Measurements from ENCODE around the gene KEL. TPM values are rescaled to one million over a fixed set of nuclear protein-coding genes. Genes with fewer than 3 reads are reported as not detected.
A peak's percentile ranks its signal among the peaks of the same experiment; 100 is the strongest.

KEL gene
- total RNA-seq, result 0.12 TPM in 1 of 2 replicates, not detected in the other

DNA sequence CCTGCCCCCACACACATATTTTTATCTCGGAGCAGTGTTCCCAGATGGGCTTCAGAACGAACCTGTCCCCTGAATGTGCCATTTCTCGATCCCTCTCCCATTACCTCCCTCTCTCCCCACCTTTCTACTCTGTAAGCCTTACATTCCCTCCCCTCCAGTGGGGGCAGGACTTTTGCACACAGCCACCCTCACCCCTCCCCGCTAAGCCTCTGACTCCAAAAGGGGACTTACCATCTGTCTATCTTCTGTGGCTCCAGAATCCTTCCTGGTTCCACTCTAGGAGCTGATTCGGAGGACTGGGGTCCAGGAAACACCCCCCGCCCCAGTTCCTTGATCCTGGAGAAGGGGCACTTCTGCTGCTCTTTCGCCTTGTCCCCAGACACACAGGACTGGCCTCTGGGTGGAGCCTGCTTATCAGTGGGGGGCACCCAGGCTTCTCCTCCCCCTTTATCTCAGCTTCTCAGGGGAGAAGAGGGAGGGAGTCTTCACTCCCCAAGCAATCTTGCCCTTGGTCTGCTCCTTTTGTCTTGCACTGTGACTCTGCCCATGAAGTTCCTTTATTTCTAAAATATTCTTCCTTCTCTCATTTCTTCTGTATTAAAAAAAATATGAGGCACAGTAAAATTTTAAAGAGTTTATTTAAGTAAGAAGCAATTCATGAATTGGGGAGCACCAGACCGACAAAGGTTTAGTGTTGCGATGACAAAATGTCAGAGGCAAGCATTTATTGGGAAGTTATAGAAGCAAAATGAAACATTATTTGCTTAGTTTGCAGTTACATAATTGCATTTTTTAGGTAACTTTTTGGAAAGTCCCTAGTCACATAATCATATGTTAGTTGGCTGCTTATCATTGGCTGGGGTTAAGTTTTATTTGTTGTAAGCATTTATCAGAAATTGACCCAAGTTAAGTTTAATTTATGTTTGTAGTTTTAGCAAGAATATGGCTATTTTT lies at the start of gene KEL:
Gene KEL, minus strand, starts transcription at position 391 of the 954 bp plus-strand sequence. Its CDS starts 157 bp downstream, at position 234.
- no peak for TF ChIP-seq CTCF (conservative IDR thresholded peaks at IDR 0.05; ENCODE audit: low read depth, low read length)
- DNase-seq (ENCODE audit: low read depth), result no peak
- no peak within 1 kb of the TSS for H3K4me3 ChIP-seq (ENCODE audit: low read depth, low read length)

- TF ChIP-seq CTCF (conservative IDR thresholded peaks at IDR 0.05; ENCODE audit: low read depth, low read length), result peak; percentile 97
- DNase-seq (ENCODE audit: low read depth), result no peak
- no peak overlapping the region for H3K4me3 ChIP-seq (ENCODE audit: low read depth, low read length)
Observed at GRCh38 chr7:143008007-143008901, 46.1 kb upstream of the KEL start.

- DNase-seq (ENCODE audit: low read depth), result no peak
- H3K4me3 ChIP-seq (ENCODE audit: low read depth, low read length), result no peak overlapping the region
- TF ChIP-seq CTCF (conservative IDR thresholded peaks at IDR 0.05; ENCODE audit: low read depth, low read length), result no peak
Observed at GRCh38 chr7:143005632-143006260, 43.6 kb upstream of the KEL start.

DNA sequence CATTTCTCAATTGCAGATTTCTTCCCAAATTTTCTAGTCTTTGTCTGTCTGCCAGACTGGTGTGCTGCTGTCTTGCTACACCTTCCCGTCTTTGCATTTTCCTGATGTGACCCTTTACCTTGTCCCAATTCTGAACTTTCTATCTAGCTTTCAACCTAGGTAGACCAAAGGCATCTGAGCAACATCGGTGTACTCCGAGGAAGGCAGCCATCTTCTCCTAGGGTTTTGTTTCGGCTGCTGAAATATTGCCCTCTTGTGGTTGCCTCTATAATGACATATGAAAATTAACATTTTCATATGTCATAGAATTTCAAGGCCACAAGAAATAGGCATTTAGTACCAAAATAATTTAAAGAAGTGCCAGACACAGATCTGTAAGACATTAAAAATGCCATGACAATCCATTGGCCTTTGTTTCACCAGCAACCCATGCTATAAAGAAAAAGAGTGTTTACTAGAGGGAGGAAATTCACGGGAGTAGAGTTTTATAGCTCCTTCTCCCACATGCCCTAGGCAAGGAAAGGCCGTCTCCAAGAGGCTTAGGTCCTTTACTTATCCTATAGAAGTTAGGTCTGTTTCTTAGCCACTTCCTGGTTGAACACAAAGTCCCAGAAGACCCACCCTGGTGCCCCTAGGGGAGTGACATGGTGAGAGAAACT lies 41.4 kb upstream of the KEL start:
- DNase-seq (ENCODE audit: low read depth), result no peak
- peak overlapping the region; percentile 27 for H3K4me3 ChIP-seq (ENCODE audit: low read depth, low read length)
- TF ChIP-seq CTCF (conservative IDR thresholded peaks at IDR 0.05; ENCODE audit: low read depth, low read length), result peak; percentile 76

- no peak for TF ChIP-seq CTCF (conservative IDR thresholded peaks at IDR 0.05; ENCODE audit: low read depth, low read length)
- peak overlapping the region; percentile 27 for H3K4me3 ChIP-seq (ENCODE audit: low read depth, low read length)
- DNase-seq (ENCODE audit: low read depth), result no peak
Observed at GRCh38 chr7:143002898-143003297, 40.7 kb upstream of the KEL start.

DNA sequence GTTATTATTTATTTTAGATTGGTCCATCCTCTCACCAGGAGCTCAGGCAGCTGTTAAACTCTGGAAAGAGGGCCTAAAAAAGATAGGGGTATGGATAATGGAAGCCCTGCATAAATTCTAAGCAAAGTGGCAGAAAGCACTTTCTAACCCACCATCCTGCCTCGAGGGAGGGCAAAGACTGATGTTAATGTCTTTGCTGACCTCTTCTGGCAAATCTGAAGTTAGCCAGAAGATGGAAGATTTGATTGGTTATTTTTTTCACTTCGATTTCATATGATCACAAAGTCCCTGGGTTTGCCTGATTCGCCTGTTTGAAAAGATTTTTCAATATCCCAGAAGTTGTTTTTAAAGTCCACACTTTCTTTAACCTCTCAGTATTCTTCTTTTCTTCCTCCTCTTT lies 39.9 kb upstream of the KEL start:
- TF ChIP-seq CTCF (conservative IDR thresholded peaks at IDR 0.05; ENCODE audit: low read depth, low read length), result peak; percentile 48
- H3K4me3 ChIP-seq (ENCODE audit: low read depth, low read length), result no peak overlapping the region
- no peak for DNase-seq (ENCODE audit: low read depth)

Data from epithelial cell of proximal tubule (primary cell).